Activated CD4-positive, alpha-beta T cell treated with anti-CD3 and anti-CD28 coated beads, Interleukin-2, Interleukin-4, amounts not matched to agents 100 ng/mL and 50 ng/mL, durations not matched to agents 16 hours and 8 hours (primary cell): ENCODE measurements around the gene DDX24.

Experiments used
- DNase-seq: peaks from one replicate; pipeline ENCODE4 v3.0.0-alpha.2; 2020; ENCODE audit warnings: low spot score

DDX24 gene

GRCh38 chr14:94114589-94115057 is 33.6 kb upstream of the DDX24 start:
- DNase-seq = no peak

GRCh38 chr14:94113908-94114588 is 33.0 kb upstream of the DDX24 start:
- no peak for DNase-seq

- DNase-seq = no peak
Observed at GRCh38 chr14:94113490-94113889, 32.5 kb upstream of the DDX24 start.

- DNase-seq = no peak
Observed at GRCh38 chr14:94113073-94113472, 32.1 kb upstream of the DDX24 start.

- no peak for DNase-seq
Observed at GRCh38 chr14:94112513-94113063, 31.6 kb upstream of the DDX24 start.

- no peak for DNase-seq
Observed at GRCh38 chr14:94111276-94112095, 30.5 kb upstream of the DDX24 start.

- no peak for DNase-seq
Observed at GRCh38 chr14:94110552-94111181, 29.7 kb upstream of the DDX24 start, which contains the start of gene IFI27. Gene IFI27, plus strand, starts transcription at chr14:94110736.

GRCh38 chr14:94109915-94110250 is 28.9 kb upstream of the DDX24 start:
- no peak for DNase-seq

GRCh38 chr14:94104731-94105130 is 23.7 kb upstream of the DDX24 start:
- DNase-seq = no peak

GRCh38 chr14:94103554-94104150 is 22.6 kb upstream of the DDX24 start:
- no peak for DNase-seq

GRCh38 chr14:94102768-94103482 is 21.9 kb upstream of the DDX24 start:
- no peak for DNase-seq

GRCh38 chr14:94101748-94102147 is 20.7 kb upstream of the DDX24 start:
- DNase-seq = no peak

GRCh38 chr14:94100847-94101246 is 19.8 kb upstream of the DDX24 start:
- no peak for DNase-seq

- DNase-seq = no peak
Observed at GRCh38 chr14:94099006-94099405, 18.0 kb upstream of the DDX24 start.

GRCh38 chr14:94098326-94098992 is 17.5 kb upstream of the DDX24 start:
- DNase-seq = no peak

GRCh38 chr14:94097091-94097490 is 16.1 kb upstream of the DDX24 start:
- DNase-seq = no peak

GRCh38 chr14:94093418-94093817 is 12.4 kb upstream of the DDX24 start:
- DNase-seq = no peak

- no peak for DNase-seq
Observed at GRCh38 chr14:94089479-94089878, 8.5 kb upstream of the DDX24 start.

GRCh38 chr14:94088516-94088915 is 7.5 kb upstream of the DDX24 start:
- no peak for DNase-seq

- no peak for DNase-seq
Observed at GRCh38 chr14:94087891-94088290, 6.9 kb upstream of the DDX24 start.

- DNase-seq = peak; percentile 9
Observed at GRCh38 chr14:94081386-94081820, 401 bp upstream of the DDX24 start.
